Lung (tissue), 12 donors: ENCODE measurements around the gene HAS3. TPM values are rescaled to one million over a fixed set of nuclear protein-coding genes. Genes with fewer than 3 reads are reported as not detected.
"Not testable (repeated sequence)": the region's sequence is repeated elsewhere in the genome, so short reads cannot be mapped to it uniquely, and the experiment has no call there.

ENCODE experiments used
- ATAC-seq: fragments of 200-7000 bp; cut with Tn5 transposase; one replicate; pipeline ENCODE4 v1.9.1; 2020; ENCODE audit warnings: moderate number of reproducible peaks; ENCODE audit not compliant: insufficient read depth, low FRiP score
- DNase-seq, 3 donors: peaks; one replicate each; pipeline ENCODE4 v3.0.0-alpha.2; 2013 to 2017
- H3K27ac ChIP-seq, 2 donors: one replicate each; pipeline ENCODE4 v1.5.1; 2013; ENCODE audit warnings: mild to moderate bottlenecking in 2 of 2, moderate library complexity in 2 of 2, control low read depth in 1 of 2, inconsistent platforms in 1 of 2, low read depth in 1 of 2, low read length in 1 of 2
- H3K27me3 ChIP-seq, 3 donors: one replicate each; pipeline ENCODE4 v1.5.1; 2013; ENCODE audit warnings: low read length in 2 of 3; ENCODE audit not compliant: control insufficient read depth in 3 of 3, insufficient read depth in 3 of 3
- H3K36me3 ChIP-seq, 4 donors: one replicate each; pipeline ENCODE4 v1.5.1; 2013; ENCODE audit warnings: low read length in 4 of 4, mild to moderate bottlenecking in 1 of 4, moderate library complexity in 1 of 4; ENCODE audit not compliant: control insufficient read depth in 4 of 4, insufficient read depth in 4 of 4
- H3K4me1 ChIP-seq, 5 donors: one replicate each; pipeline ENCODE4 v1.5.1; 2013; ENCODE audit warnings: low read length in 5 of 5, mild to moderate bottlenecking in 2 of 5, moderate library complexity in 1 of 5; ENCODE audit not compliant: control insufficient read depth in 5 of 5, insufficient read depth in 5 of 5
- H3K4me3 ChIP-seq: one replicate; pipeline ENCODE4 v1.5.1; 2013; ENCODE audit warnings: mild to moderate bottlenecking, control low read depth, moderate library complexity
- H3K9ac ChIP-seq, 2 donors: one replicate each; pipeline ENCODE4 v1.5.1; 2013; ENCODE audit warnings: low read length in 2 of 2, control low read depth in 1 of 2; ENCODE audit not compliant: insufficient read depth in 1 of 2
- H3K9me3 ChIP-seq, 4 donors: one replicate each; pipeline ENCODE4 v1.5.1; 2013; ENCODE audit warnings: low read length in 3 of 4, mild to moderate bottlenecking in 1 of 4, moderate library complexity in 1 of 4; ENCODE audit not compliant: control insufficient read depth in 4 of 4, insufficient read depth in 3 of 4
- WGBS, 2 donors: extraction: QIAGEN DNeasy Blood & Tissue Kit; methylation state at CpG; one replicate each; pipeline ENCODE4 v1.1.7; 2013; 5-methylcytosine and 5-hydroxymethylcytosine counted together
- polyA plus RNA-seq, 2 donors: library from polyadenylated mRNA; stranded (reverse); fragments of 200-250 nt; gene quantifications; one replicate each; pipeline ENCODE4 v1.2.1, GENCODE V29; 2013
- total RNA-seq, 2 donors: library from RNA; depleted of rRNA in 1 of 2; stranded (reverse); fragments of >200 nt in 1 of 2; gene quantifications; one replicate each; pipeline ENCODE4 v1.2.1, GENCODE V29; 2014 to 2021
- TF ChIP-seq, protein P1 (sequence below): IDR thresholded peaks from 2 replicates; pipeline ENCODE4 v1.5.1; 2012; ENCODE audit warnings: mild to moderate bottlenecking; ENCODE audit errors: control extremely low read depth, extremely low read depth
- donor health status: control.
- donor health status: control.
- donor health status: Bipolar disorder and iron deficiency.
- donor health status: healthy.
- donor health status: DM: yes; HTN: yes; CAD: no.

The HAS3 gene
- total and polyA plus RNA-seq, 4 donors, result 5.1 to 37.5 (median 19.0) TPM

DNA sequence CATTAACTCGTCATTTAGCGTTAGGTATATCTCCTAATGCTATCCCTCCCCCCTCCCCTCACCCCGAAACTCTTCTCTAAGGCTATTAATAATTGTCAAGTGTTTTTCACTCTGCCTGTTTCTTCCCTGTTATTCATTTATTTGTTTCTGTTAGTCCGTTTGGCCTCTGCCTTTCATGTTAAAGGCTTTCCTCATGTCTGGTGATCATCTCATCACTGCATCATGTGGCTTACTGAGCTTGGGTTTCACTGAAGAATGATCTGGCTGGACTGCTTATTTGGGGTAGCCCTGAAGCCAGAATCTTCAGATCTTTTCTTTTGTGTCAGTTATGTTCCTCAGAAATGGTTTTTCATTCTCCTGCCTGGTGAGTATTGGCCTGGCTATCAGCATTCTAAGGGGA, 36.5 kb downstream of the HAS3 start:
- ATAC-seq, result no peak
- no peaks in the 10 kb centered on the region for H3K27me3 ChIP-seq
- no peak overlapping the region for H3K27ac ChIP-seq
- TF ChIP-seq, protein P1, sequence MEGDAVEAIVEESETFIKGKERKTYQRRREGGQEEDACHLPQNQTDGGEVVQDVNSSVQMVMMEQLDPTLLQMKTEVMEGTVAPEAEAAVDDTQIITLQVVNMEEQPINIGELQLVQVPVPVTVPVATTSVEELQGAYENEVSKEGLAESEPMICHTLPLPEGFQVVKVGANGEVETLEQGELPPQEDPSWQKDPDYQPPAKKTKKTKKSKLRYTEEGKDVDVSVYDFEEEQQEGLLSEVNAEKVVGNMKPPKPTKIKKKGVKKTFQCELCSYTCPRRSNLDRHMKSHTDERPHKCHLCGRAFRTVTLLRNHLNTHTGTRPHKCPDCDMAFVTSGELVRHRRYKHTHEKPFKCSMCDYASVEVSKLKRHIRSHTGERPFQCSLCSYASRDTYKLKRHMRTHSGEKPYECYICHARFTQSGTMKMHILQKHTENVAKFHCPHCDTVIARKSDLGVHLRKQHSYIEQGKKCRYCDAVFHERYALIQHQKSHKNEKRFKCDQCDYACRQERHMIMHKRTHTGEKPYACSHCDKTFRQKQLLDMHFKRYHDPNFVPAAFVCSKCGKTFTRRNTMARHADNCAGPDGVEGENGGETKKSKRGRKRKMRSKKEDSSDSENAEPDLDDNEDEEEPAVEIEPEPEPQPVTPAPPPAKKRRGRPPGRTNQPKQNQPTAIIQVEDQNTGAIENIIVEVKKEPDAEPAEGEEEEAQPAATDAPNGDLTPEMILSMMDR, result no peak
- no peaks in the 10 kb centered on the region for H3K4me1 ChIP-seq
- peaks cover 17 to 44% (median 32%) of the 10 kb centered on the region in 4 donors for H3K36me3 ChIP-seq
- no peak overlapping the region for H3K9ac ChIP-seq
- WGBS, 2 donors, result 95% methylated on average over 4 of the region's 4 CpGs
- no peak overlapping the region for H3K4me3 ChIP-seq
- no peaks in the 10 kb centered on the region for H3K9me3 ChIP-seq
- DNase-seq, result no peak

DNA sequence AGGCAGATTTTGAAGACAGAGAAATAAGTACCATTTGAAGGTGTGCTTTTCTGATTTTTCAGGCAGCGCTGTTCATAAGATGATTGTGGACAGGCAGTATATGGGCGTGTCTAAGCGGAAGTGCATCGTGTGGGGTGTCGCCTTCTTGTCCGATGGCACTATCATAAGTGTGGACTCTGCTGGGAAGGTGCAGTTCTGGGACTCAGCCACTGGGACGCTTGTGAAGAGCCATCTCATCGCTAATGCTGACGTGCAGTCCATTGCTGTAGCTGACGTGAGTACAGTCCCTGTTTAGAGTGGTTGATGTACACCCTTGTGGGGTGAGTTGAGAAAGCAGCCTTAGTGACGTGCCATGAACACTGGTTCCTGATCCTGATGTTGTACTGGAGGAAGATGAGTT, 37.7 kb downstream of the HAS3 start:
- no peak overlapping the region for H3K9ac ChIP-seq
- ATAC-seq, result no peak
- DNase-seq, result no peak
- no peaks in the 10 kb centered on the region for H3K9me3 ChIP-seq
- no peak overlapping the region for H3K4me3 ChIP-seq
- no peak overlapping the region for H3K27ac ChIP-seq
- peaks cover 16 to 36% (median 28%) of the 10 kb centered on the region in 4 donors for H3K36me3 ChIP-seq
- 92 to 93% methylated on average over 11 of the region's 11 CpGs for WGBS, 2 donors
- TF ChIP-seq, protein P1, result no peak
- no peaks in the 10 kb centered on the region for H3K27me3 ChIP-seq
- H3K4me1 ChIP-seq, result no peaks in the 10 kb centered on the region

DNA sequence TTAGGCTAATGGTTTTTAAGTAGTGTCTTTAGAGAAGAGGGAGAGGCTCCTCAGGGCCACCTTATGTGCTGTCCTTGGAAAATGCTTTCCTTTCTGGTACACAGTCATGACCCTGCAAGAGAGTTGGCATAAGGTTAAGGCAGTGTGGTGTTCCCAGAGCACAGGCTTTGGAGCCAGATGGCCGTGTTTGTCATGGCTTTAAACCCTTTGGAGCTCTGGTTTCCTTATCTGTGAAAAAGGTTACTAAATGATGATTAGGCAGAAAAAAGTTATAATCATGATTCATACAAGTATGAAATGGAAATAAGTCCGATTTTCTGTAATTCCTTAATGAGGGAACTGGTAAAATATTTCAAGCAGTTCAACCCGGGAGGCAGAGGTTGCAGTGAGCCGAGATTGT, 40.2 kb downstream of the HAS3 start:
- 87 to 92% methylated on average over 4 of the region's 4 CpGs for WGBS, 2 donors
- no peak for ATAC-seq
- H3K4me3 ChIP-seq, result no peak overlapping the region
- no peak for DNase-seq
- H3K27ac ChIP-seq, result no peak overlapping the region
- H3K9ac ChIP-seq, result no peak overlapping the region
- H3K9me3 ChIP-seq, result no peaks in the 10 kb centered on the region
- no peaks in the 10 kb centered on the region for H3K27me3 ChIP-seq
- TF ChIP-seq, protein P1, result no peak
- H3K36me3 ChIP-seq, result peaks cover 16 to 30% (median 24%) of the 10 kb centered on the region in 4 donors
- peaks cover 0 to 2% (median 0%) of the 10 kb centered on the region in 5 donors for H3K4me1 ChIP-seq

DNA sequence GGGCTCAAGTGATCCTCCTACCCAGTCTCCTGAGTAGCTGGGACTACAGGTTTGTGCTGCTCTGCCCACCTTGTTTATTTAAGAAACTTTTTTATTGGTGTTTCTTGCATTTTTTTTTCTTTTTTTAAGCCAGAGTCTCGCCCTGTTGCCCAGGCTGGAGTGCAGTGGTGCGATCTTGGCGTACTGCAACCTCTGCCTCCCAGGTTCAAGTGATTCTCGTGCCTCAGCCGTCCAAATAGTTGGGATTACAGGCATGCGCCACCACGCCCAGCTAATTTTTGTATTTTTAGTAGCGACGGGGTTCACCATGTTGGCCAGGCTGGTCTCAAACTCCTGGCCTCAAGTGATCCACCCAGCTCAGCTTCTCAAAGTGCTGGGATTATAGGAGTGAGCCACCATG, 44.2 kb downstream of the HAS3 start:
- H3K27ac ChIP-seq, H3K4me3 ChIP-seq, H3K9ac ChIP-seq, H3K4me1 ChIP-seq, ATAC-seq, DNase-seq, H3K9me3 ChIP-seq, H3K27me3 ChIP-seq: not testable (repeated sequence)
- 89 to 97% methylated on average over 9 of the region's 9 CpGs for WGBS, 2 donors
- H3K36me3 ChIP-seq, result peaks cover 8 to 31% (median 26%) of the 10 kb centered on the region in 4 donors
